GM23248 (cell line): ENCODE data around the gene AXIN1. TPM values are rescaled to one million over a fixed set of nuclear protein-coding genes. Genes with fewer than 3 reads are reported as not detected.

ENCODE experiments used
- DNase-seq: peaks from one replicate; pipeline ENCODE4 v3.0.0-alpha.2; 2015
- H2AFZ ChIP-seq: fragments of 200-600 bp; sonication (generic); 2 replicates; pipeline ENCODE4 v1.6.1; 2016; ENCODE audit warnings: antibody characterized with exemption
- H3F3A ChIP-seq: fragments of 200-600 bp; sonication (generic); 2 replicates; pipeline ENCODE4 v1.6.1; 2016; ENCODE audit warnings: mild to moderate bottlenecking, antibody characterized with exemption, mixed run types; ENCODE audit not compliant: insufficient read depth
- H3K27ac ChIP-seq: fragments of 200-600 bp; sonication (generic); 2 replicates; pipeline ENCODE4 v1.5.1; 2016; ENCODE audit warnings: mild to moderate bottlenecking
- H3K27me3 ChIP-seq: fragments of 200-600 bp; sonication (generic); replicated peaks from 2 replicates; pipeline ENCODE4 v1.6.1; 2016; ENCODE audit warnings: mild to moderate bottlenecking; ENCODE audit not compliant: insufficient read depth
- H3K36me3 ChIP-seq: fragments of 200-600 bp; sonication (generic); 2 replicates; pipeline ENCODE4 v1.6.1; 2016; ENCODE audit warnings: low read depth, mild to moderate bottlenecking
- H3K4me1 ChIP-seq: fragments of 200-600 bp; sonication (generic); 2 replicates; pipeline ENCODE4 v1.6.1; 2016; ENCODE audit warnings: mild to moderate bottlenecking; ENCODE audit not compliant: insufficient read depth
- H3K4me2 ChIP-seq: fragments of 200-600 bp; sonication (generic); one replicate; pipeline ENCODE4 v1.6.1; 2016; ENCODE audit warnings: mild to moderate bottlenecking; ENCODE audit not compliant: unreplicated experiment
- H3K4me3 ChIP-seq: fragments of 200-600 bp; sonication (generic); 2 replicates; pipeline ENCODE4 v1.5.1; 2016; ENCODE audit warnings: mild to moderate bottlenecking
- H3K79me2 ChIP-seq: fragments of 200-600 bp; sonication (generic); 2 replicates; pipeline ENCODE4 v1.6.1; 2016; ENCODE audit warnings: mild to moderate bottlenecking; ENCODE audit not compliant: insufficient read depth
- H3K9ac ChIP-seq: fragments of 200-600 bp; sonication (generic); 2 replicates; pipeline ENCODE4 v1.6.1; 2016; ENCODE audit warnings: mild to moderate bottlenecking
- H3K9me2 ChIP-seq: fragments of 200-600 bp; sonication (generic); 2 replicates; pipeline ENCODE4 v1.6.1; 2016; ENCODE audit warnings: mixed run types, mild to moderate bottlenecking, moderate library complexity; ENCODE audit not compliant: insufficient read depth
- H3K9me3 ChIP-seq: fragments of 200-600 bp; sonication (generic); one replicate; pipeline ENCODE4 v1.6.1; 2017; ENCODE audit warnings: low read depth
- H4K20me1 ChIP-seq: fragments of 200-600 bp; sonication (generic); 2 replicates; pipeline ENCODE4 v1.6.0; 2016; ENCODE audit not compliant: insufficient read depth
- EZH2 ChIP-seq: fragments of 200-600 bp; sonication (generic); IDR thresholded peaks from 2 replicates; pipeline ENCODE4 v1.6.1; 2018; ENCODE audit warnings: antibody characterized with exemption, mild to moderate bottlenecking; ENCODE audit not compliant: insufficient read depth, poor library complexity, severe bottlenecking
- EZH2phosphoT487 ChIP-seq: fragments of 200-600 bp; sonication (generic); IDR thresholded peaks from 2 replicates; pipeline ENCODE4 v1.6.1; 2018; ENCODE audit warnings: antibody characterized with exemption, moderate library complexity, mild to moderate bottlenecking, low read depth; ENCODE audit not compliant: insufficient read depth
- WGBS, 2 experiments: methylation state at CpG; one replicate each; pipeline ENCODE4 v1.1.6; 2015 to 2017; ENCODE audit warnings: low lambda C conversion rate in 2 of 2, low coverage in 1 of 2; ENCODE audit errors: missing lambda C conversion rate in 2 of 2; 5-methylcytosine and 5-hydroxymethylcytosine counted together
- in situ Hi-C: fragments of 300-500 bp; cut with MboI; formaldehyde crosslinking; loops from 2 replicates; pipeline ENCODE4 v1.15.0; 2020
- polyA plus RNA-seq: library from polyadenylated mRNA; unstranded; fragments of >200 nt; fragmentation: Nextera tagmentation; extraction: Ambion mirVana; gene quantifications from 2 replicates; pipeline ENCODE4 v1.2.1, GENCODE V29; 2016
- total RNA-seq: library from RNA; depleted of rRNA; stranded (reverse); fragments of >200 nt; shearing (Covaris generic); gene quantifications from 2 replicates; pipeline ENCODE4 v1.2.3, GENCODE V29; 2014; rRNA removed

The AXIN1 gene
- 25.5 and 27.1 TPM in 2 replicates for total RNA-seq
- 3.0 and 3.3 TPM in 2 replicates for polyA plus RNA-seq

- TF ChIP-seq EZH2 (no peak), EZH2phosphoT487 (no peak)
- WGBS, 2 experiments = 0 to 4% methylated on average over 4 to 85 of the region's 113 CpGs
- Histone ChIP-seq H3K9me3 (no peaks in the 10 kb centered on the region), H3K9me2 (no peaks in the 10 kb centered on the region), H3K27me3 (no peaks in the 10 kb centered on the region), H4K20me1 (peaks cover 2% of the 10 kb centered on the region; the same call in 1 of the 2 replicates), H3K36me3 (no peaks in the 10 kb centered on the region), H3K4me2 (peak within 1 kb of the TSS; percentile 90), H3K4me3 (peak within 1 kb of the TSS; percentile 86), H3K9ac (peak within 1 kb of the TSS; percentile 81), H3K27ac (no peak within 1 kb of the TSS), H2AFZ (peak within 1 kb of the TSS; percentile 55), H3K4me1 (peaks cover 8% of the 10 kb centered on the region), H3F3A (no peaks in the 10 kb centered on the region), H3K79me2 (peaks cover 40% of the 10 kb centered on the region)
- in situ Hi-C loops = no loop called here
- DNase-seq = peak; percentile 94
These were observed at the start of gene AXIN1 for GRCh38 chr16:352547-353403. AXIN1 (minus strand) TSS chr16:352723; CDS start chr16:347025, 5,698 bp downstream.

GRCh38 chr16:401468-402348, 49.2 kb upstream of the AXIN1 start, which contains the start of gene DECR2:
DECR2 (plus strand) TSS chr16:401885; CDS start chr16:401964, 79 bp downstream.
- in situ Hi-C loops = no loop called here
- peak within 1 kb of the TSS; percentile 84 for H3K4me3 ChIP-seq
- no peaks in the 10 kb centered on the region for H4K20me1 ChIP-seq
- peak within 1 kb of the TSS; percentile 69 for H2AFZ ChIP-seq
- TF ChIP-seq EZH2 (no peak), EZH2phosphoT487 (no peak)
- H3K4me1 ChIP-seq = peaks cover 4% of the 10 kb centered on the region; the same call in 1 of the 2 replicates
- no peaks in the 10 kb centered on the region for H3K9me2 ChIP-seq
- 1% methylated on average over 27 to 60 of the region's 91 CpGs for WGBS, 2 experiments
- peak; percentile 97 for DNase-seq
- peak within 1 kb of the TSS; percentile 90 for H3K4me2 ChIP-seq
- H3K36me3 ChIP-seq = no peaks in the 10 kb centered on the region
- H3K27me3 ChIP-seq = no peaks in the 10 kb centered on the region
- peak within 1 kb of the TSS; percentile 91 for H3K9ac ChIP-seq
- peaks cover 30% of the 10 kb centered on the region for H3K79me2 ChIP-seq
- H3F3A ChIP-seq = peaks cover 4% of the 10 kb centered on the region; the same call in 1 of the 2 replicates
- H3K27ac ChIP-seq = peak within 1 kb of the TSS; percentile 68
- H3K9me3 ChIP-seq = no peaks in the 10 kb centered on the region

- WGBS, 2 experiments = 86% methylated on average over 10 of the region's 10 CpGs
- Histone ChIP-seq H3K9ac (peak overlapping the region; percentile 91), H3K36me3 (no peaks in the 10 kb centered on the region), H2AFZ (peak overlapping the region; percentile 69; the same call in 1 of the 2 replicates), H3K79me2 (peaks cover 30% of the 10 kb centered on the region), H3K9me3 (no peaks in the 10 kb centered on the region), H3K4me2 (peak overlapping the region; percentile 90), H3K4me3 (peak overlapping the region; percentile 84), H3K4me1 (peaks cover 9% of the 10 kb centered on the region; the same call in 1 of the 2 replicates), H3K9me2 (no peaks in the 10 kb centered on the region), H3K27me3 (no peaks in the 10 kb centered on the region), H4K20me1 (no peaks in the 10 kb centered on the region), H3F3A (peaks cover 14% of the 10 kb centered on the region), H3K27ac (peak overlapping the region; percentile 68)
- in situ Hi-C loops = no loop called here
- no peak for DNase-seq
- TF ChIP-seq EZH2 (no peak), EZH2phosphoT487 (no peak)
These were observed 47.6 kb upstream of the AXIN1 start for GRCh38 chr16:400061-400591.
